ENCODE results near the gene PLA1A.

PLA1A gene

DNA sequence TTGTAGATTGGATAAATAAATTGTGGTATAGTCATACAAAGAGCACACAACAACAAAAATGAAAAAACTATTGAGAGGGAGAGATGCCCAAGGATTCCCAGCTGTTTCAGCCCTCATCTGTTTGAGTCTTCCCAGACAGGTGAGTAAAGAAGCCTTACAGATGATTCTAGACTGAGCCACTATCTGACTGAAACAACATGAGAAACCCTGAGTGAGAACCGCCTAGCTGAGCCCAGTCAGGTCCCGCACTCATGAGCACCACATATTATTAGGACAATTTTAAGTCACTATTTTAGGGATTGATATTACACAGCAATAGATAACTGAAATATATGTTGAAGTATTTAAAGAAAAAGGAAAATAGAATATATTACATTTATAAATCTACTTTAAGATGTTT is 43.7 kb downstream of the PLA1A start:
- FAIRE-seq = no peak

DNA sequence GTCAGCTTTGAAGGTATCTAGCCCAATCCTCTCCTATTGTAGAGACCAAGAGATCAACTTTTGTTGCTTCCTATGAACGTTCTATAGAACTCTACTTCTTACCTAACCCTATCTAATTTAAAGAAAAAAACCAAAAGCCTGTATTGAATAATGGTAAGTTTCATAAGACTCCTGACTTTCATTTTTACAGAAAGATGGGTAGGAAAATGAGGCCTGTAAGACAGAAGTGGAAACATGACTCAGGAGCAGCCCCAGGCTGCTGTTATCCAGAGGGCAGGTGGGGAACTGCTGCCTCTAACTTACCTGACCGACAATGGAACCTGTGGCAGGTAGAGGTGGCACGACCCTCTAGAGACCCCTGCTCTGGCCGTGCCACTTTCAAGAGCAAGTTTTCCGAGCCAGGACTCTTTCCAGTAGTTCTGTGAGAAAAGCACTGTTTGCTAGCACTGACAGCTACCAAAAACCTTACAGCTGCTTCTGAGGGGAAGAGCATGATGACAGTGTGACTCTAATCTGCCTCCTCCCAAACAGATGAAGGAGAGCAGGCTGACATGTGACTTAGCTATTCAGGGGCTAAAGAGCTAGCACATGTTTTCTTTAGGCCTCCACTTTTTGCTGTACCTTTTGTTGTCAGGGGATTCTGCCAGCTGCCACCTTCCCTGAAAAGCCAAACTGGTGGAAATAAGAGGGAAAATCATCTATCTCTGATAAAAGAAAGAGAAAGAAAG is 45.2 kb downstream of the PLA1A start:
- FAIRE-seq = no peak

DNA sequence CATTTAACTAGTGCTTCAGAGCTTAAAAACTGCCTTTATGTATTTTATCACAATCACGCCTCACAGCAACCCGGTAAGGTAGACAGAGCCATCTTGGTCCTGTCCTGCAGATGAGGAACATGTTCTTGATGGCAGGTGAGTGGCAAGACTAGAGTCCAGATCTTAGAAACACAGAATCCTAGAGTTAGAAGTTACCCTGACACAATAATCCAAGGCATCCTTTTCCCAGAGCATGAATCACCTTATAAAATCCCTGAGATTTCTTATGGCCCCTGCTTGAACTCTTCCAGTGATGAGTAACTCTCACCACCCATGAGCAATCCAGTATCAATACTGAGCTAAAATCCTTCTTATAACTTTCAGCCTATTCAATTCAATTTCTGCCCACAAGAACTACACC is 45.8 kb downstream of the PLA1A start:
- FAIRE-seq = no peak

DNA sequence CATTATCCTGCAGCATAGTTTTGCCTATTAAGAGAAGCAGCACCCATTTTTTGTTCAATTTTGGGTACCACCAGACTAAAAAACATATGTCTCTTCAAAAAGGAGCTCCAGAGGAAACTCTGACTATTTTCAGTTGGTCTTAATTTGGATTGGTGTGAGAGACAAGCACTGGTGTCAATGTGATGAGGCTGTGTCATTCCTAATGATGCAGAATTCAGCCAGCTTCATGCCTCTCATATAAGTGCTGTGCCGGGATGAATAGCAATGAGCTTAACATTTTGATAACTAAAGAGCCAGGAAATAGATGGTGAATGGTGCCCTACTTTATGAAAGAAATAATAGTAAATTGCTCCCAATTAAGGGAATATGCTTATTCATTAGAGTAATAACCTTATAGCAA is 46.8 kb downstream of the PLA1A start:
- no peak for FAIRE-seq

DNA sequence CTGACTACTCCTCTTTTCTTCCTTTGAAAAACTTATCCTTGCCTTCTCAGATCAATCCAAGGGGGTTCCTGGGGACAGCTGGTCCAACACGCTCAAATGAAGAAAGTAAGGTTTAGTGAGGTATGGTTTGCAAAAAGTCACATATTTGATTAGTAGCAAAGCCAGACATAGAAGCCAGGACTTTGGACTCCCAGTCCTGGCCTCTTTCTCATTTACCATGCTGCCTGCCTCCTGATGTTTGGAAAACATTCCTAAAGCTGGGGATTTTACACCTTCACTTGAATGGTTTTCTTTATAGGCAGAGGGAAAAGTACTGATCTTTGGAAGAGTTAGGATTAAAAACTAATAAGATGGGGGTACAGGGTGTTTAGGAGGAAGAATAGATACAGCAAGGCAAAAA is 48.1 kb downstream of the PLA1A start:
- no peak for FAIRE-seq

DNA sequence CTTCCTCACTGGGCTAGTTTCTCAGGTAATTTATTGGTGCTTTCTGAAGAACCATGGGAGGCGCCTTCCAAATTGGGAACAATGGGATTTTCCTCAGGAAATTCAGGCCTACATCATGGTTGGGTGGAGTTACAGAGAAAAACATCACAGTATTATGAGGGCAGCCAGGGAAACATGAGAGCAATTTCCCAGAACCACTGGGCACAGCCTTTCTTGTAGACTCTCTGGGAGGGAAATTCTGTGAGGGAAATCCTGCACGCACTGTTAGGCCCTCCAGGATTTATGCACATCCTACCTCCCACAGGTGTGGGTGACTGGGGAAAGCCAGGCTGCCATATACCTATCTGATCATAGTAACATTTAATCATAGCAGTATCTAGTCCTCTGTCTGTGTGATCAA is 49.5 kb downstream of the PLA1A start:
- no peak for FAIRE-seq

DNA sequence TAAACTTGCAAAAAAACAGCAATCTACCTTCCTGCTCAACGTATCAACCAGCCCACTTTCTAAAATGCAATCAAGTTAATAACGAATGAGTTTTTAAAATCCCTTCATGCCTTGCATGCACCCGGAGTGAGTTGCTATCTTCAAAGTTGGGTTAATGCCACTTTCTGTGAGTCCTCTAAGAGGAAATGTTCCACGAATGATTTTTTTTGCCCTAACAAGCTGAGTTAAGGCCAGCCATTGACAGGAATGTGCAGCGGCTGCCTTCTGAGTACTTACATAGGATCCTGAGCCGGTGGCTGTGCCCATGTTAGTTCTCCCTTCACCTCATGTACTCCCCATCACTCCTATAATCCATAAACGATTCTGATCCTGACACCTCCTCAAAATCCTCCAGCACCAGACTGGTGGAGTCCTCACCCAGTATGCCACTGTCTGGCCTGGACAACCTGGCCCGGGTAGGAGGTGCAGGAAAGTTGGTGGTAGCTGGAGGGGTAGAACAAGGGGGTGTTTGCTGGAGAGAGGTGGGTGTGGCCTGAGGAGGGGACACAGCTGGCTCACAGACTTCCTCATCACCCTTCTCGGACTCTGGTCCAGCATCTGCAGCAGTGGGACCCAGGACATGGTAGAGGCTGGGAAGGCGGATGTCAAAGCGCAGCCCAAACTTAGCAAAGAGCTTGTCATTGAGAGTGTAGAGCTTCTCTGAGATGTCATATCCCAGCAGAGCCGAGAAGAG is 50.3 kb downstream of the PLA1A start:
- FAIRE-seq = no peak

DNA sequence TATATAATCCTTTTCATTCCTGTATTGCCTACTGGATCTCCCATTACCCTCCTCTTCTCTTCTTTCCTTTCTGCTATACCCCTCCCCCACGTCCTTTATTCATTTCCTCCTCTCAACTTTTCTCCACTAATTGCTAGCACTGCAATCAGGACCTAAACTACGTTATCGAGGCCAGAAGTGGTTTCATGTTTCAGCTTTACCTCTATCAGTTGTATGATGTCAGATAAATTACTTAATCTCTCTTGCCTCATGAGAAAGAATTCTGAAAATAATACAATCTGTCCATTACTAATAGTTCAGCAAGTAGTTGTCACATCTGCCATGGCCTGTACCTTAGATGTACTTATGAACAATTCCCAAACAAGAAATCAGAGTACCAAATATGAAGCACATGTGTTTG is 52.1 kb downstream of the PLA1A start:
- FAIRE-seq = no peak

DNA sequence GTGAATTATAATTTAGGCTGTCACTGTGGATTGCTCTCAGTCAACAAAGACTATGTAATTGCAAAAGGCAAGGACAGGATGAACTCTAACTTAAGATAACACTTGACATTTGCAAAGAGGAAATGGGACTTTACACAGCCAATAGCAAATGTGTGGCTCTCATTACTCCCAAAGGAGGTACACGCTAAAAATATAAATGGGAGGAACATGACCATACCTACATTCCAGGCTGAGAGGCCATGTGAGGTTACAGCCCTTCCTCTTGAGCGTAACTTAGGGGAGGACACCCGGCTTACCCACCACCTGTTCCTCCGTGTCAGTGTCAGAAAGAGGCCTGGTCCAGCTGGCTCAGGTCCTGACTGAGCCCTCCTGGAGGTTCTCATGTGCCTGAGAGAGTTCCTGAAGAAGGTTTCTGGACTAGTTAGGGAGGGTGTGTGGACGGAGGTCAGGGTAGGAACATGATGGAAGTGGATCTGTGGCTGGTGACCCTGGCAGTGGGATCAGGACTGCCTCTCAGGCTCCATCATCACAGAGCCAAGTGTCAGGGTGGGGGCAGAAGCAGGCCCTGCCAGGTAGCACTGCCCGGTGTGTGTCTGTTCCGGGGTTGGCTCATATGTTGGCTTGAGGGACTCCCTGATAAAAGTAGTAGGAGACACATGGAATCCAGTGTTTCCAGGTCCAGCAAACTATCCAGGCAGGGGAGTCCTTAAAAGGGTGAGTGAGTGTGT is 54.8 kb downstream of the PLA1A start:
- no peak for FAIRE-seq

DNA sequence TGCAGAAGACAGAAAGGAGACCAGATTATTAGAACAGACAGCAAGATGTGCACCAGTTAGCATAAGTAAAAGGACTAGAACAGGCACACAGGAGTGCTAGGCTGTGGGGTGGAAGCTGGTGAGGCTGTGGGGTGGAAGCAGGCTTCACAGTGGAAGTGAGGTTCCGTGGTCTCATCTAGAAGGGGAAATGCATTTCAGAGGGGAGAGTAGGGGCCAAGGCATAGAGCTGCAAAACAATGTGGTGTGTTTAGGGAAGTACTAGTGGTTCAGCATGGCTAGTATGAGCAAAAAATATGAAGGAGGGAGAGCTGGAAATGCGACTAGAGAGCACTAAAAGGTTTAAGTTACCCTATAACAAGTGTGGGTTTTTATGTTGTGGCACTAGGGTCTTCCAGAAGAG is 56.2 kb downstream of the PLA1A start:
- no peak for FAIRE-seq

DNA sequence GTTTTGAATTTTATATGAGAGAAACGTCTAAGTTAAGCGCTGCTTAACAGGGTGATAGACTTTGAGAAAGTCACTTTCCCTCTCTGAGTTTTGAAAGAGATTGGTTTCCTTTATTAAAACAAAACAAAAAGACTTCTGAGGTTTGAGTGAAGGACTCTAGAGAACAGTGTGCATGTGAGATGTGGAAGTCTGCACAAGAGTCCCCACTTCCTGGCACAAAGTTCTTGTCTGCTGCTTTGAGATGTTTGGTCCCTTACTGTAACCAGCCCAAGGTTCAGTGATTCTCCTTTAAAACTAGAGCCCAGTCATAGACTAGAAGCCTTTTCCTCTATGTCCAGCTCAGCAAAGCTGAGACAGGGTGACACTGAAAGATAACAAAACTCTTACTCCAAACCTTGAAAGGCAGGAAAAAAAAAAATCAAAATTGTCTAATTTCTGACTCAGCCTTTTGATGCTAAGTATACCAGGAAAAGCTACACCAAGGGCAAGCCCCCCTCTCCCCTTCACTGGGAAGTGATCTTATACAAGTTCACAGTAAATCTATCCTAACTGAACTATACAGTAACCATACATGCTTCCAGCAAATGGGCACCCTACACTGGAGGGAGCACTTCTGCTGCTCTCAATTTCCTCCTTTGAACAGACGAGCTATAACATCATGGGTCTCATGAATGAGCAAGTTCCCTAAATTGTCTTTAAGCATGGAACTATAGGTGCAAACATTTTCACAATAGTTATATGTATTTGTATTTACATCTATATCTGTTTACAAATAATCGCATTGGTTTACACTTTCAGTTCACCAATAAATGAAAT is 60.4 kb downstream of the PLA1A start:
- no peak for FAIRE-seq

DNA sequence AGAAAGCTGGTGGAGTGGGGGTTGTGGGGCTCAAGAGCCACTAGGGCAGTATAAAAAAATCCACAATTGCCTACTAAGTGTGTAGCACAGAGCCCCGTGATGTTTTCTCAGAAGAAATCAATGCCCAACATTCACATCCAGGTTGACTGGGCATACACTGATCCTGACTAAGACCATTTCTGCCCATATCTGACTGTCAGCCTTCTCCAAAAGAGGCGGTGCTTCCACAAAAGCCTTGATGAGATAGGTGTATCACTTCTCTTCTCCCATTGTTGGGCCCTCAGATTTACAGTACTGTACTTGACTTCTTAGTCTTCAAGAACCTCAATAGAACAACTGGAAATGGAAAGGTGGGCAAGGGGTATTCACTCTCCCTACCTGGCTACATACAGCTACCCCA is 61.3 kb downstream of the PLA1A start:
- no peak for FAIRE-seq

DNA sequence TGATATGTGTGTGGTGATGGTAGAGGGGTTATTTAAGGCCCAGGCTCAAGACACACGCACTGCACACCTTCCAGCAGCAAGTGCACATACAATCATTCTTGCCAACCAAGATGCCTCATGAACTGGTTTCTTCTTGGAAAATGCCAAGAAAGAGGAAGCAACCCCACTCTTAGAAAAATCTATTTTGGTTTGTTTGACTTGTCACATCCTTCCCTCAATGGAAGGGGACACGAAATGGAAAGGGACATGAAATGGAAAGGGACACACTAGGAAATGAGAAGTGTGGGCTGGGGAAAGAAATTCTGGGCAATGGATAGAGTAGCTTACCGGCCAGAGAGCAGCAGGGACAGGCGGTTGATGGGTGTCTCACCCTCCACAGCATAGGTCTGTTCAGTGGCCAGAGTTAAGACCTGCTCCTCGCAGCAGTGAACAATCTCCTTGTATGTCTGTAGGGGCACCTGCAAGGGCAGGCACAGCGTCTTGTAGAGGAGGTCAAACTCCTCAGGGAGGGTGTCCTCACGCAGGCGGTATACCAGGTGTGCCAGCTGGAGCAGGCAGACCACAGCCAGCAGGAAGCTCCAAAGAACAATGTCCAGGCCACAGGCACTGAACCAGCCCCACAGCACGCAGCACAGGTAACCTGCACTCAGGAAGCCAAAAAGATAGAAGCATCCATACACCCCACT is 62.1 kb downstream of the PLA1A start:
- no peak for FAIRE-seq

DNA sequence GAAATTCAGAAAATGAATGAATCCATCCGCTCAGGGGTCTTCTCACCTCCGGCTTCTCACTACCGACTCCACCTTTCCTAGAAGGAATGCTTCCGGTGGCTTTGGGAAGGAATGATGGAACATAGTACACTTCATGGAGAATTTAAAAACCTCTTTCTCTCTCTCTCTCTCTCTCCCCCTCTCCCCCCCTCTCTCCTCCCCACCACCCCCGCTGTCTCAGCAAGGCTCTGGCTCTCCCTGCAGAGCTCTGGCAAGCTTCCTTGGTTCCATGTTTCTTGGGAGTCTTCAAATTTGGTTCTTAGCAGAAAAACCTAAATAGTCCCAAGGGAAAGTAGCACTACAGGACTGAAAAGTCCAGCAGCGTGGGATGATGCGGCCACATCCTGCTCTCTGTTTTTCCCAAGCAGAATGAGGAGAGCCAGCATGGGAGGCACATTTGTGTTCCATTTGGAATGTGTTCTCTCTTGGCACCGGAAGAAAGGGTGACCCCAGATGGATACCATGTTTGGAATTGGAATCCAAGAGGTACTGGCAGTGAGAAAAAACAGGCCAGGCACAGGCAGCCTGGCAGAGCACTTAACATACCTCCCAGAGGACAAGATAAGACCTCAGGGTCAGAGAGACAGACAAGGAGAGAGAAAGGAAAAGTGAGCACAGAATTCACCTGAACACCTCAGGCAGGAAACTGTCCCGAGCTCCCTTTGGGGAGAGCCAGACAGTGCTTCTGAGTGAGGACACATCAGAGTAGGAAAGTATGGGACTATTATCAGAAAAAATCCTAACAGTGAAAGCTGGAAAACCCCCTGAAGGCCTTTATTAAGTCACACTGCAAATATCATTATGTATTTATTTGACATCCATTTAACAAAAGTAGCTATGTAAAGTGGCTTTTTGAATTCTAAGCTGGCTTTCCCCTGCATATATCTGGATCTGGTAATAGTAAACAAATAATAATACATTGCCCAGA is 63.1 kb downstream of the PLA1A start, which contains the start of gene POPDC2:
Gene POPDC2 (minus strand): TSS at position 116 of the 967 bp plus-strand sequence. CDS start 166 bp downstream, outside the sequence.
- FAIRE-seq = no peak

DNA sequence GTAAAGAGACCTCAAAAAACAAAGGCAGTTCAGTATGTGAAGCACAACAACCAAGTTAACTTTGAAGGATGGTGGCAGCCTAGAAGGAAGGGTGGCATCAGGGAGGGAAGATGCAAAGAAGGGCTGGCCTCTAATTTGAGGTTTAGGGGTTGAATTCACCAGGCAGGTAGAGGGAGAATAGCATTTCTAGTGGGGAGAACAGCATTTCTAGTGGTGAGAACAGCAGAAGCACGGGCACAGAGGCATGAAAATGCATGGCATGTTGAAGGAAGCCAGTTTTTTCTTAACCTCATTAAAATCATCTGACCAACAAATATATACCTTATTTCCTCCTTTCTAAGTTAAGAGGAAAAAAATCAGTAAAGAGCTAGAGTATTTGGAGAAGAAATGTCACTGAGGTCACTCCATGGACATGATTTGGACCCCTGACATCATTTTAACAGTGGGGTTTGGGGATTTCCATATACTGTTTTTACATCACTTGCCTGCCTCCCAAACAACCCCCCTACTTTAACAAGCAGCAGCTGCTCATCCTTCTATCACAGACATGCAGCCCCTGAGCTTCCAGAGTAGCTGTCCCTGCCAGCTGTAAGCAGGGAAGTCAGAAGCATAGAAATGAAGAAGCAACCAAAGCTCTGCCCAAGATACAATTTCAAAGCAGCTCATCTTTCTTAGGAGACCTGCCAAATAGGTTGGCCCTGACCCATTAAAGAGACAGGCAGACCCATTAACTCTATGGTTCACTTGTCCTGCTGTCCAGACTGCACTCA is 65.1 kb downstream of the PLA1A start:
- no peak for FAIRE-seq

DNA sequence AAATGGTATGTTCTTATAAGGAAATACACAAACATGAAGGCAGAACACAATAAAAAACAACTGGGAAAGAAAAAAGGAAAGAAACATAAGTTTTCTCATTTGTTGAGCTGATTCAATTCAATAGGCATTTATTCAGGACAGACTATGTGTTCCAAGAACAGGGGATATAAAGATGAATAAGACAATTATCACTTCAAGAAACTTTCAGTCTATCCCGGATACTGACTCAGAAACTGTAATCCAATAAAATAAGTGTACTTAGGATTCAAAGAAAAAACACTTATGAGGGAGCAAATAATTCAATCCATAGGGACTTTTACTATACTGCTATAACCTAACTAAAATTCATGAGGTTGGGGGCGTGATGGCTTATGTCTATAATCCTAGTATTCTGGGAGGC is 66.2 kb downstream of the PLA1A start:
- FAIRE-seq = no peak

DNA sequence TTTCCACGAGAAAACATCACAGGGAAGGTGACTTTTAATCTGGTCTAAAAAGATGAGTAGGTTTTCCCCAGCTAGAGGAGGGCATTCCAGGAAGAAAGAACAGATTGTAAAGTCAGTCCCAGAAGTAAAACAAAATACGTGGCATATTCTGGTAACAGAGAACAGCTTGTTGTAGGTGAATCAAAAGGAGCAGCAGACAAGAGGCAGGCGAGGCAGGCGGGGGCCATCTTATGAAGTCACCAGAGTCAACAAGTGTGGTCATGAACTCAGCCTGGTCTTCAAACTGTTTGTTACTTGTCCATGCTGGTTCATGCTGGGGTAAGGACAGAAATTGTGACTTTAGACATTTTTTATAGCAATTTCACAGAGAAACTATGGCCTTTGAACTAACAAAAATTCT is 66.7 kb downstream of the PLA1A start:
- no peak for FAIRE-seq

DNA sequence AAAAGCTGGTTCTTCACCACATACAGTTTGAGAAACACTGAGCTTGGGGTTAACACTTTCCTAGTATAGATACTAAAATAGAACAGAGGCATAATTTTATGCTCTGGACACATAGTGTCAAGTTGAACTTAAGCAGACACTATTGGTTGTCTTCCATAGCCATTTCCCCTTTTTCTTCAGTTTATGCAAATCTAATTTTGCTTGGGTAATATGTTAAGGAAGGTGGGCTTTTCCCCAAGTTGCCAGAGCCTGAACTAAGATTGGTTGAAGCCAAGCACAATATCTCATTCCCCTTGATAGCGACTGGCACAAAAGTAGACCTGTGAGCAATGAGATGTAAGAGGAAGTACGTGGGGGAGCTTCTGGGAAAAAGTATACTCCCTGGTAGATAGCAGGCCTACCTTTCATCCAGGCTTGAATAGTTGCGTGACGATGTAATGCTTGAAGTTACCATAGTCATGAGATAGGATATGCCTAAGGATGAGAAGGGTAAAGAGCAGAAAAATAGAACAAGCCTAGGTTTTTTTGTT is 67.2 kb downstream of the PLA1A start:
- no peak for FAIRE-seq

DNA sequence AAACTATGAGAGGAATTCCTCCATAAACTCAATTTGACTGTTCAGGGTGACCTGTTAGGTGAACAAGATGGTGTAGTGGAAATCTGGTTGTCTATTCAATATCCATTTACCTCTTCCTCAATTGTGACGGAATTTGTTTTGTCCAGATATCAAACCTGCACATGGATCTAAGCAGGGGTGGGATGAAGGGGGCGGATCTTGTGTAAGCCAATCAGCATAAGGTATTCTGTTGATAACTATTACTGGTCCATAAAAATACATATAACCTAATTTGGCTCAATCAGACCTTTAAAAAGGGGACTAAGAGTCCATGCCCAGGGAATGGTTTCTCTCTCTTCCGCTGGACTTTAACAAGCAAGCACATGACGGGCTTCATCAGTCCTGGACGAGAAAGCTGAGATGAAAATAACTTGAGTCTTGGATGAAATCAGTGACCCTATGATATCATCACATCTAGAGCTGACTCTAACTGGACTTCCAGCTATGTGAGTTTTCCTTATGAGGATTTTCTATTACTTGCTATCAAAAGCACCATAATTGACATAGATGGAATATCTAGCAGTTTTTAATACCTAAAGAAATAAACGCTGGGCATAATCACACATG is 68.4 kb downstream of the PLA1A start:
- FAIRE-seq = no peak
